HepG2 (cell line): ENCODE results near the gene HS3ST3B1. TPM values are rescaled to one million over a fixed set of nuclear protein-coding genes. Genes with fewer than 3 reads are reported as not detected.

Experiments
- ASH2L ChIP-seq: fragments of 300-600, 200-600 bp; sonication (generic); IDR thresholded peaks from 2 replicates; pipeline ENCODE4 v1.7.0; 2017; ENCODE audit warnings: low read depth, mild to moderate bottlenecking, moderate library complexity, mixed read lengths, low read length; ENCODE audit not compliant: insufficient read length
- HNRNPLL ChIP-seq: fragments of 200-400 bp; formaldehyde crosslinking; IDR thresholded peaks from 2 replicates; pipeline ENCODE4 v1.6.1; 2017; ENCODE audit warnings: mild to moderate bottlenecking, low read depth, low read length; ENCODE audit not compliant: poor library complexity, severe bottlenecking
- NONO ChIP-seq, 2 experiments: fragments of 450-650 bp in 1 of 2; sonication (generic) in 1 of 2; formaldehyde crosslinking in 1 of 2; IDR thresholded peaks in 1 of 2; conservative IDR thresholded peaks in 1 of 2; 2 replicates each; pipeline versions ENCODE4 v1.6.1 to v1.8.0; 2017 to 2022; ENCODE audit warnings: mild to moderate bottlenecking in 1 of 2, missing genetic modification reagents in 1 of 2, moderate library complexity in 1 of 2
- SKI ChIP-seq: fragments of 450-650 bp; IDR thresholded peaks from one replicate; pipeline ENCODE4 v1.6.1; 2018; ENCODE audit warnings: mild to moderate bottlenecking; ENCODE audit not compliant: partially characterized antibody
- SOX13 ChIP-seq, 3 experiments: fragments of 450-650 bp in 1 of 3; sonication (generic) in 1 of 3; formaldehyde crosslinking in 1 of 3; IDR thresholded peaks in 2 of 3; conservative IDR thresholded peaks in 1 of 3; 2 replicates each; pipeline versions ENCODE4 v1.5.0 to v1.6.1; 2016 to 2020; ENCODE audit warnings: antibody characterized with exemption in 1 of 3, mild to moderate bottlenecking in 1 of 3, missing compliant biosample characterization in 1 of 3, missing genetic modification reagents in 1 of 3, moderate library complexity in 1 of 3
- SOX5 ChIP-seq: IDR thresholded peaks from 2 replicates; pipeline ENCODE4 v1.6.1; 2016; ENCODE audit warnings: borderline replicate concordance
- SOX6 ChIP-seq, 2 experiments: fragments of 450-650 bp in 1 of 2; sonication (generic) in 1 of 2; formaldehyde crosslinking in 1 of 2; IDR thresholded peaks; 2 replicates each; pipeline versions ENCODE4 v1.4.0 to v1.6.1; 2017 to 2020; ENCODE audit warnings: antibody characterized with exemption in 1 of 2, mild to moderate bottlenecking in 1 of 2, missing genetic modification reagents in 1 of 2
- SRSF1 ChIP-seq: fragments of 200-400 bp; formaldehyde crosslinking; optimal IDR thresholded peaks from 2 replicates; pipeline ENCODE3; 2017; ENCODE audit warnings: mild to moderate bottlenecking, low read depth, low read length, moderate library complexity
- ZBTB38 ChIP-seq: sonication (generic); formaldehyde crosslinking; IDR thresholded peaks from 2 replicates; pipeline ENCODE4 v1.5.1; 2020; ENCODE audit warnings: mild to moderate bottlenecking, missing genetic modification reagents
- ZNF367 ChIP-seq: sonication (generic); formaldehyde crosslinking; IDR thresholded peaks from 2 replicates; pipeline ENCODE4 v1.4.0; 2020; ENCODE audit warnings: missing genetic modification reagents, borderline replicate concordance
- ZNF660 ChIP-seq: sonication (generic); formaldehyde crosslinking; IDR thresholded peaks from 2 replicates; pipeline ENCODE4 v1.5.1; 2020; ENCODE audit warnings: mild to moderate bottlenecking, low read depth, missing genetic modification reagents, borderline replicate concordance
- ZNF781 ChIP-seq: sonication (generic); formaldehyde crosslinking; IDR thresholded peaks from 2 replicates; pipeline ENCODE4 v1.5.1; 2020; ENCODE audit warnings: borderline replicate concordance, mild to moderate bottlenecking, missing genetic modification reagents; ENCODE audit errors: not compliant biosample characterization
- polyA plus RNA-seq, 8 experiments: library from polyadenylated mRNA; depleted of rRNA in 3 of 8; stranded (reverse) in 7 of 8; unstranded in 1 of 8; fragments of >200 nt; fragmentation: Illumina TruSeq in 4 of 8; extraction: Trizol in 4 of 8; gene quantifications; 2 replicates each; pipeline versions ENCODE4 v1.2.1 to v1.2.3, GENCODE V29; 2011 to 2016; ENCODE audit warnings: low read depth in 4 of 8, missing spikeins in 1 of 8, mixed read lengths in 1 of 8; ENCODE audit not compliant: insufficient read depth in 1 of 8
- total RNA-seq, 5 experiments: library from RNA; depleted of rRNA; stranded (reverse); fragments of >200 nt; fragmentation: Illumina TruSeq; extraction: Trizol; gene quantifications; 2 replicates each; pipeline ENCODE4 v1.2.3, GENCODE V29; 2016; ENCODE audit warnings: low read depth in 1 of 5
- TF ChIP-seq, protein P1 (sequence below): sonication (generic); formaldehyde crosslinking; IDR thresholded peaks from 2 replicates; pipeline ENCODE4 v1.4.0; 2020; ENCODE audit warnings: missing genetic modification reagents
- TF ChIP-seq, protein P2 (sequence below): sonication (generic); formaldehyde crosslinking; IDR thresholded peaks from 2 replicates; pipeline ENCODE4 v1.5.0; 2020; ENCODE audit warnings: mild to moderate bottlenecking, missing genetic modification reagents
- TF ChIP-seq, protein P3 (sequence below): sonication (generic); formaldehyde crosslinking; IDR thresholded peaks from 2 replicates; pipeline ENCODE4 v1.5.1; 2020; ENCODE audit warnings: mild to moderate bottlenecking, missing genetic modification reagents, borderline replicate concordance

HS3ST3B1 gene
- total and polyA plus RNA-seq, 2 of the 13 experiments (the other 11 are each of a cell fraction or from before 2014, with no cell fraction given), result 15.7 to 39.5 TPM

GRCh38 chr17:14299280-14300141 is 1.4 kb upstream of the HS3ST3B1 start (continued):
- TF ChIP-seq ASH2L (peak; percentile 85), NONO (IDR thresholded peaks at IDR 0.05) (no peak), NONO (CRISPR knock-in tag; conservative IDR thresholded peaks at IDR 0.05) (peak; percentile 77), ZNF367 (CRISPR knock-in tag) (no peak), SOX5 (peak; percentile 19; the same call in 1 of the 2 replicates), SRSF1 (peak; percentile 28), SOX6 (IDR thresholded peaks at IDR 0.05) (no peak), SOX6 (CRISPR knock-in tag; IDR thresholded peaks at IDR 0.05) (peak; percentile 68; the same call in 1 of the 2 replicates), SKI (no peak), ZNF660 (no peak), HNRNPLL (peak; percentile 86), ZBTB38 (CRISPR knock-in tag) (peak; percentile 66; the same call in 1 of the 2 replicates), SOX13 (IDR thresholded peaks at IDR 0.05) (no peak), SOX13 (CRISPR knock-in tag; conservative IDR thresholded peaks at IDR 0.05 in 1 of 2, IDR thresholded peaks at IDR 0.05 in 1 of 2) (0 out of 4 replicates have a peak, but pooled peaks of 1 of the 2 experiments have one; percentile 13), ZNF781 (peak; percentile 28)
- TF ChIP-seq, protein P1, sequence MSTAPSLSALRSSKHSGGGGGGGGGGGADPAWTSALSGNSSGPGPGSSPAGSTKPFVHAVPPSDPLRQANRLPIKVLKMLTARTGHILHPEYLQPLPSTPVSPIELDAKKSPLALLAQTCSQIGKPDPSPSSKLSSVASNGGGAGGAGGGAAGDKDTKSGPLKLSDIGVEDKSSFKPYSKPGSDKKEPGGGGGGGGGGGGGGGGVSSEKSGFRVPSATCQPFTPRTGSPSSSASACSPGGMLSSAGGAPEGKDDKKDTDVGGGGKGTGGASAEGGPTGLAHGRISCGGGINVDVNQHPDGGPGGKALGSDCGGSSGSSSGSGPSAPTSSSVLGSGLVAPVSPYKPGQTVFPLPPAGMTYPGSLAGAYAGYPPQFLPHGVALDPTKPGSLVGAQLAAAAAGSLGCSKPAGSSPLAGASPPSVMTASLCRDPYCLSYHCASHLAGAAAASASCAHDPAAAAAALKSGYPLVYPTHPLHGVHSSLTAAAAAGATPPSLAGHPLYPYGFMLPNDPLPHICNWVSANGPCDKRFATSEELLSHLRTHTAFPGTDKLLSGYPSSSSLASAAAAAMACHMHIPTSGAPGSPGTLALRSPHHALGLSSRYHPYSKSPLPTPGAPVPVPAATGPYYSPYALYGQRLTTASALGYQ, result 0 out of 2 replicates have a peak, but pooled peaks have one; percentile 28
- TF ChIP-seq, protein P2, sequence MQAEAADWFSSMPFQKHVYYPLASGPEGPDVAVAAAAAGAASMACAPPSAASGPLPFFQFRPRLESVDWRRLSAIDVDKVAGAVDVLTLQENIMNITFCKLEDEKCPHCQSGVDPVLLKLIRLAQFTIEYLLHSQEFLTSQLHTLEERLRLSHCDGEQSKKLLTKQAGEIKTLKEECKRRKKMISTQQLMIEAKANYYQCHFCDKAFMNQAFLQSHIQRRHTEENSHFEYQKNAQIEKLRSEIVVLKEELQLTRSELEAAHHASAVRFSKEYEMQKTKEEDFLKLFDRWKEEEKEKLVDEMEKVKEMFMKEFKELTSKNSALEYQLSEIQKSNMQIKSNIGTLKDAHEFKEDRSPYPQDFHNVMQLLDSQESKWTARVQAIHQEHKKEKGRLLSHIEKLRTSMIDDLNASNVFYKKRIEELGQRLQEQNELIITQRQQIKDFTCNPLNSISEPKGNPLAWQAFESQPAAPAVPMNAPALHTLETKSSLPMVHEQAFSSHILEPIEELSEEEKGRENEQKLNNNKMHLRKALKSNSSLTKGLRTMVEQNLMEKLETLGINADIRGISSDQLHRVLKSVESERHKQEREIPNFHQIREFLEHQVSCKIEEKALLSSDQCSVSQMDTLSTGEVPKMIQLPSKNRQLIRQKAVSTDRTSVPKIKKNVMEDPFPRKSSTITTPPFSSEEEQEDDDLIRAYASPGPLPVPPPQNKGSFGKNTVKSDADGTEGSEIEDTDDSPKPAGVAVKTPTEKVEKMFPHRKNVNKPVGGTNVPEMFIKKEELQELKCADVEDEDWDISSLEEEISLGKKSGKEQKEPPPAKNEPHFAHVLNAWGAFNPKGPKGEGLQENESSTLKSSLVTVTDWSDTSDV (CRISPR knock-in tag), result no peak
- TF ChIP-seq, protein P3, sequence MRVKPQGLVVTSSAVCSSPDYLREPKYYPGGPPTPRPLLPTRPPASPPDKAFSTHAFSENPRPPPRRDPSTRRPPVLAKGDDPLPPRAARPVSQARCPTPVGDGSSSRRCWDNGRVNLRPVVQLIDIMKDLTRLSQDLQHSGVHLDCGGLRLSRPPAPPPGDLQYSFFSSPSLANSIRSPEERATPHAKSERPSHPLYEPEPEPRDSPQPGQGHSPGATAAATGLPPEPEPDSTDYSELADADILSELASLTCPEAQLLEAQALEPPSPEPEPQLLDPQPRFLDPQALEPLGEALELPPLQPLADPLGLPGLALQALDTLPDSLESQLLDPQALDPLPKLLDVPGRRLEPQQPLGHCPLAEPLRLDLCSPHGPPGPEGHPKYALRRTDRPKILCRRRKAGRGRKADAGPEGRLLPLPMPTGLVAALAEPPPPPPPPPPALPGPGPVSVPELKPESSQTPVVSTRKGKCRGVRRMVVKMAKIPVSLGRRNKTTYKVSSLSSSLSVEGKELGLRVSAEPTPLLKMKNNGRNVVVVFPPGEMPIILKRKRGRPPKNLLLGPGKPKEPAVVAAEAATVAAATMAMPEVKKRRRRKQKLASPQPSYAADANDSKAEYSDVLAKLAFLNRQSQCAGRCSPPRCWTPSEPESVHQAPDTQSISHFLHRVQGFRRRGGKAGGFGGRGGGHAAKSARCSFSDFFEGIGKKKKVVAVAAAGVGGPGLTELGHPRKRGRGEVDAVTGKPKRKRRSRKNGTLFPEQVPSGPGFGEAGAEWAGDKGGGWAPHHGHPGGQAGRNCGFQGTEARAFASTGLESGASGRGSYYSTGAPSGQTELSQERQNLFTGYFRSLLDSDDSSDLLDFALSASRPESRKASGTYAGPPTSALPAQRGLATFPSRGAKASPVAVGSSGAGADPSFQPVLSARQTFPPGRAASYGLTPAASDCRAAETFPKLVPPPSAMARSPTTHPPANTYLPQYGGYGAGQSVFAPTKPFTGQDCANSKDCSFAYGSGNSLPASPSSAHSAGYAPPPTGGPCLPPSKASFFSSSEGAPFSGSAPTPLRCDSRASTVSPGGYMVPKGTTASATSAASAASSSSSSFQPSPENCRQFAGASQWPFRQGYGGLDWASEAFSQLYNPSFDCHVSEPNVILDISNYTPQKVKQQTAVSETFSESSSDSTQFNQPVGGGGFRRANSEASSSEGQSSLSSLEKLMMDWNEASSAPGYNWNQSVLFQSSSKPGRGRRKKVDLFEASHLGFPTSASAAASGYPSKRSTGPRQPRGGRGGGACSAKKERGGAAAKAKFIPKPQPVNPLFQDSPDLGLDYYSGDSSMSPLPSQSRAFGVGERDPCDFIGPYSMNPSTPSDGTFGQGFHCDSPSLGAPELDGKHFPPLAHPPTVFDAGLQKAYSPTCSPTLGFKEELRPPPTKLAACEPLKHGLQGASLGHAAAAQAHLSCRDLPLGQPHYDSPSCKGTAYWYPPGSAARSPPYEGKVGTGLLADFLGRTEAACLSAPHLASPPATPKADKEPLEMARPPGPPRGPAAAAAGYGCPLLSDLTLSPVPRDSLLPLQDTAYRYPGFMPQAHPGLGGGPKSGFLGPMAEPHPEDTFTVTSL (CRISPR knock-in tag), result peak; percentile 31; the same call in 1 of the 2 replicates
